ENCODE measurements around the gene GIMD1.

DNA sequence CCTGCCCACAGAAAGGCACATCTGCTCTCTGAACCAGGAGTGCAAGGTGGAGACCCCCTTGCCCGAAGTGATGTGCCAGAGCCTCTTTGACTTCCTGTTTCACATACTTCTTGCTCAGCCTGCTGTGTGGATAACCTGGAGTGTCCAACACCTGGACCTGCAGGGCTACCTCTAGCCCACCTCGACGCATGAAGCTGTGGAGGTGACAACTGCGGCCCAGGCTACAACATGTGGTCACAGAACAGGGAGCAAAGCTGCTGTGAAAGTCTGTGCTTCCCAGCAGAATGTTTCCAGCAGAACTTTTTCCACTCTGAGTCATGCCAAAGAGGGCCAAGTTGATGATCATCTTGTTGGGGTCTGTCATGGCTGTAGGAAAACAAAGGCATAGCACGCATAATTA, 1.5 kb downstream of the GIMD1 start:
- TF ChIP-seq ZNF565 (CRISPR knock-in tag; conservative IDR thresholded peaks at IDR 0.05; ENCODE audit: low read depth) (no peak), ZNF8 (CRISPR knock-in tag; IDR thresholded peaks at IDR 0.05) (no peak), GLIS3 (CRISPR knock-in tag; IDR thresholded peaks at IDR 0.05) (no peak), ZFP30 (CRISPR knock-in tag; IDR thresholded peaks at IDR 0.05) (no peak), ZFP3 (CRISPR knock-in tag; IDR thresholded peaks at IDR 0.05) (no peak), BACH2 (CRISPR knock-in tag; IDR thresholded peaks at IDR 0.05; ENCODE audit: borderline replicate concordance) (no peak), TOX (CRISPR knock-in tag; IDR thresholded peaks at IDR 0.05; ENCODE audit: borderline replicate concordance) (no peak), RARB (CRISPR knock-in tag; IDR thresholded peaks at IDR 0.05) (no peak), ZC3H10 (CRISPR knock-in tag; IDR thresholded peaks at IDR 0.05) (no peak)
- TF ChIP-seq, protein P1, sequence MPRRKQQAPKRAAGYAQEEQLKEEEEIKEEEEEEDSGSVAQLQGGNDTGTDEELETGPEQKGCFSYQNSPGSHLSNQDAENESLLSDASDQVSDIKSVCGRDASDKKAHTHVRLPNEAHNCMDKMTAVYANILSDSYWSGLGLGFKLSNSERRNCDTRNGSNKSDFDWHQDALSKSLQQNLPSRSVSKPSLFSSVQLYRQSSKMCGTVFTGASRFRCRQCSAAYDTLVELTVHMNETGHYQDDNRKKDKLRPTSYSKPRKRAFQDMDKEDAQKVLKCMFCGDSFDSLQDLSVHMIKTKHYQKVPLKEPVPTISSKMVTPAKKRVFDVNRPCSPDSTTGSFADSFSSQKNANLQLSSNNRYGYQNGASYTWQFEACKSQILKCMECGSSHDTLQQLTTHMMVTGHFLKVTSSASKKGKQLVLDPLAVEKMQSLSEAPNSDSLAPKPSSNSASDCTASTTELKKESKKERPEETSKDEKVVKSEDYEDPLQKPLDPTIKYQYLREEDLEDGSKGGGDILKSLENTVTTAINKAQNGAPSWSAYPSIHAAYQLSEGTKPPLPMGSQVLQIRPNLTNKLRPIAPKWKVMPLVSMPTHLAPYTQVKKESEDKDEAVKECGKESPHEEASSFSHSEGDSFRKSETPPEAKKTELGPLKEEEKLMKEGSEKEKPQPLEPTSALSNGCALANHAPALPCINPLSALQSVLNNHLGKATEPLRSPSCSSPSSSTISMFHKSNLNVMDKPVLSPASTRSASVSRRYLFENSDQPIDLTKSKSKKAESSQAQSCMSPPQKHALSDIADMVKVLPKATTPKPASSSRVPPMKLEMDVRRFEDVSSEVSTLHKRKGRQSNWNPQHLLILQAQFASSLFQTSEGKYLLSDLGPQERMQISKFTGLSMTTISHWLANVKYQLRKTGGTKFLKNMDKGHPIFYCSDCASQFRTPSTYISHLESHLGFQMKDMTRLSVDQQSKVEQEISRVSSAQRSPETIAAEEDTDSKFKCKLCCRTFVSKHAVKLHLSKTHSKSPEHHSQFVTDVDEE (CRISPR knock-in tag; IDR thresholded peaks at IDR 0.05): no peak
- TF ChIP-seq, protein P2, sequence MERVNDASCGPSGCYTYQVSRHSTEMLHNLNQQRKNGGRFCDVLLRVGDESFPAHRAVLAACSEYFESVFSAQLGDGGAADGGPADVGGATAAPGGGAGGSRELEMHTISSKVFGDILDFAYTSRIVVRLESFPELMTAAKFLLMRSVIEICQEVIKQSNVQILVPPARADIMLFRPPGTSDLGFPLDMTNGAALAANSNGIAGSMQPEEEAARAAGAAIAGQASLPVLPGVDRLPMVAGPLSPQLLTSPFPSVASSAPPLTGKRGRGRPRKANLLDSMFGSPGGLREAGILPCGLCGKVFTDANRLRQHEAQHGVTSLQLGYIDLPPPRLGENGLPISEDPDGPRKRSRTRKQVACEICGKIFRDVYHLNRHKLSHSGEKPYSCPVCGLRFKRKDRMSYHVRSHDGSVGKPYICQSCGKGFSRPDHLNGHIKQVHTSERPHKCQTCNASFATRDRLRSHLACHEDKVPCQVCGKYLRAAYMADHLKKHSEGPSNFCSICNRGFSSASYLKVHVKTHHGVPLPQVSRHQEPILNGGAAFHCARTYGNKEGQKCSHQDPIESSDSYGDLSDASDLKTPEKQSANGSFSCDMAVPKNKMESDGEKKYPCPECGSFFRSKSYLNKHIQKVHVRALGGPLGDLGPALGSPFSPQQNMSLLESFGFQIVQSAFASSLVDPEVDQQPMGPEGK (CRISPR knock-in tag; IDR thresholded peaks at IDR 0.05; ENCODE audit: borderline replicate concordance): no peak
- TF ChIP-seq, protein P3, sequence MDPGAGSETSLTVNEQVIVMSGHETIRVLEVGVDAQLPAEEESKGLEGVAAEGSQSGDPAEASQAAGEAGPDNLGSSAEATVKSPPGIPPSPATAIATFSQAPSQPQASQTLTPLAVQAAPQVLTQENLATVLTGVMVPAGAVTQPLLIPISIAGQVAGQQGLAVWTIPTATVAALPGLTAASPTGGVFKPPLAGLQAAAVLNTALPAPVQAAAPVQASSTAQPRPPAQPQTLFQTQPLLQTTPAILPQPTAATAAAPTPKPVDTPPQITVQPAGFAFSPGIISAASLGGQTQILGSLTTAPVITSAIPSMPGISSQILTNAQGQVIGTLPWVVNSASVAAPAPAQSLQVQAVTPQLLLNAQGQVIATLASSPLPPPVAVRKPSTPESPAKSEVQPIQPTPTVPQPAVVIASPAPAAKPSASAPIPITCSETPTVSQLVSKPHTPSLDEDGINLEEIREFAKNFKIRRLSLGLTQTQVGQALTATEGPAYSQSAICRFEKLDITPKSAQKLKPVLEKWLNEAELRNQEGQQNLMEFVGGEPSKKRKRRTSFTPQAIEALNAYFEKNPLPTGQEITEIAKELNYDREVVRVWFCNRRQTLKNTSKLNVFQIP (CRISPR knock-in tag; IDR thresholded peaks at IDR 0.05; ENCODE audit: borderline replicate concordance, low read depth): no peak
